CD4-positive, alpha-beta T cell (primary cell): ENCODE results near the gene NR2F1. TPM values are rescaled to one million over a fixed set of nuclear protein-coding genes. Genes with fewer than 3 reads are reported as not detected.

Experiments used
- ATAC-seq: fragments of 200-7000 bp; cut with Tn5 transposase; one replicate; pipeline ENCODE4 v1.10.0; 2022; ENCODE audit warnings: mild to moderate bottlenecking; ENCODE audit not compliant: poor library complexity
- CTCF ChIA-PET: fragments of 350-600 bp; sonication (Branson Sonifier 250); formaldehyde crosslinking; loops from one replicate; lab custom pipeline; 2021; ENCODE audit warnings: antibody characterized with exemption, inconsistent platforms; lab: Charles Lee
- POLR2A ChIA-PET: fragments of 350-600 bp; sonication (Branson Sonifier 250); formaldehyde crosslinking; loops from one replicate; lab custom pipeline; 2021; ENCODE audit warnings: antibody characterized with exemption, inconsistent platforms; lab: Charles Lee
- DNase-seq, 14 experiments: peaks; one replicate each; pipeline ENCODE4 v3.0.0-alpha.2; 2013 to 2020; ENCODE audit warnings: mixed read lengths in 2 of 14
- H3K27ac ChIP-seq, 2 donors: one replicate each; pipeline versions ENCODE4 v1.5.1 to v1.7.0; 2013; ENCODE audit warnings: low read length in 2 of 2, low read depth in 1 of 2, mild to moderate bottlenecking in 1 of 2
- H3K27me3 ChIP-seq, 2 experiments: 1 replicate in 1 of 2; 2 replicates in 1 of 2; pipeline versions ENCODE4 v1.6.1 to v1.7.0; 2013; ENCODE audit warnings: low read length in 2 of 2, control low read depth in 1 of 2, mild to moderate bottlenecking in 1 of 2, moderate library complexity in 1 of 2; ENCODE audit not compliant: insufficient read depth in 2 of 2, control insufficient read depth in 1 of 2
- H3K36me3 ChIP-seq: one replicate; pipeline ENCODE4 v1.6.1; 2013; ENCODE audit warnings: low read length, control low read depth; ENCODE audit not compliant: insufficient read depth
- H3K4me1 ChIP-seq: one replicate; pipeline ENCODE4 v1.6.1; 2013; ENCODE audit warnings: low read length, control low read depth; ENCODE audit not compliant: insufficient read depth
- H3K4me3 ChIP-seq: one replicate; pipeline ENCODE4 v1.5.1; 2013; ENCODE audit warnings: mild to moderate bottlenecking, low read length, moderate library complexity
- H3K9me3 ChIP-seq, 2 experiments: 1 replicate in 1 of 2; 2 replicates in 1 of 2; pipeline versions ENCODE4 v1.6.1 to v1.7.0; 2013; ENCODE audit warnings: low read length in 2 of 2, mild to moderate bottlenecking in 2 of 2, control low read depth in 1 of 2, moderate library complexity in 1 of 2; ENCODE audit not compliant: control insufficient read depth in 1 of 2, insufficient read depth in 1 of 2
- H3K27ac Mint-ChIP-seq: one replicate; pipeline ENCODE4 v1.8.0; 2020; ENCODE audit warnings: mixed read lengths
- H3K27me3 Mint-ChIP-seq: one replicate; pipeline ENCODE4 v1.8.0; 2021; ENCODE audit warnings: mixed read lengths
- H3K36me3 Mint-ChIP-seq: one replicate; pipeline ENCODE4 v1.8.0; 2021; ENCODE audit warnings: low read depth, mixed read lengths
- H3K4me1 Mint-ChIP-seq: one replicate; pipeline ENCODE4 v1.8.0; 2021; ENCODE audit warnings: low read depth, mixed read lengths
- H3K4me3 Mint-ChIP-seq: one replicate; pipeline ENCODE4 v1.8.0; 2020; ENCODE audit warnings: mild to moderate bottlenecking, mixed read lengths
- H3K9me3 Mint-ChIP-seq: one replicate; pipeline ENCODE4 v1.8.0; 2020; ENCODE audit warnings: mixed read lengths
- intact Hi-C, 2 experiments: fragments of 100-400 bp; cut with DNase I in 1 of 2; cut with micrococcal nuclease in 1 of 2; formaldehyde crosslinking; loops; one replicate each; pipeline versions ENCODE4 v1.15.1 to v1.9.0; 2023 to 2025; cut with DNase I, micrococcal nuclease
- total RNA-seq, 174 experiments: library from RNA in 2 of 174; stranded (reverse) in 2 of 174; gene quantifications; one replicate each; pipeline ENCODE4 v1.2.3 and lab custom pipeline; 2021 to 2026
- TF ChIP-seq, protein P1 (sequence below): fragments of 200-600 bp; IDR thresholded peaks from one replicate; pipeline ENCODE4 v1.8.0; 2022; ENCODE audit warnings: antibody characterized with exemption, mild to moderate bottlenecking

The NR2F1 gene
- total RNA-seq, 2 experiments from 2014 or later = not detected

GRCh38 chr5:93584596-93585040 is 1.6 kb downstream of the NR2F1 start:
- no peak overlapping the region for H3K4me3 Mint-ChIP-seq
- ChIA-PET CTCF (no interaction called here), POLR2A (interaction anchor here (0.7 kb wide), 1 partner anchor 254 kb away, joined by 3 read pairs; no protein-coding TSS in a partner anchor)
- Histone ChIP-seq H3K36me3 (no peaks in the 10 kb centered on the region), H3K27me3 (peaks cover 66 to 79% of the 10 kb centered on the region in 2 experiments), H3K4me3 (no peak overlapping the region), H3K27ac (no peak overlapping the region), H3K9me3 (peaks cover 0 to 44% of the 10 kb centered on the region in 2 experiments), H3K4me1 (peaks cover 52% of the 10 kb centered on the region)
- H3K4me1 Mint-ChIP-seq = peaks cover 29% of the 10 kb centered on the region
- no peak overlapping the region for H3K27ac Mint-ChIP-seq
- ATAC-seq = no peak
- no peaks in the 10 kb centered on the region for H3K36me3 Mint-ChIP-seq
- H3K9me3 Mint-ChIP-seq = no peaks in the 10 kb centered on the region
- DNase-seq = no peak
- TF ChIP-seq, protein P1, sequence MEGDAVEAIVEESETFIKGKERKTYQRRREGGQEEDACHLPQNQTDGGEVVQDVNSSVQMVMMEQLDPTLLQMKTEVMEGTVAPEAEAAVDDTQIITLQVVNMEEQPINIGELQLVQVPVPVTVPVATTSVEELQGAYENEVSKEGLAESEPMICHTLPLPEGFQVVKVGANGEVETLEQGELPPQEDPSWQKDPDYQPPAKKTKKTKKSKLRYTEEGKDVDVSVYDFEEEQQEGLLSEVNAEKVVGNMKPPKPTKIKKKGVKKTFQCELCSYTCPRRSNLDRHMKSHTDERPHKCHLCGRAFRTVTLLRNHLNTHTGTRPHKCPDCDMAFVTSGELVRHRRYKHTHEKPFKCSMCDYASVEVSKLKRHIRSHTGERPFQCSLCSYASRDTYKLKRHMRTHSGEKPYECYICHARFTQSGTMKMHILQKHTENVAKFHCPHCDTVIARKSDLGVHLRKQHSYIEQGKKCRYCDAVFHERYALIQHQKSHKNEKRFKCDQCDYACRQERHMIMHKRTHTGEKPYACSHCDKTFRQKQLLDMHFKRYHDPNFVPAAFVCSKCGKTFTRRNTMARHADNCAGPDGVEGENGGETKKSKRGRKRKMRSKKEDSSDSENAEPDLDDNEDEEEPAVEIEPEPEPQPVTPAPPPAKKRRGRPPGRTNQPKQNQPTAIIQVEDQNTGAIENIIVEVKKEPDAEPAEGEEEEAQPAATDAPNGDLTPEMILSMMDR = no peak
- H3K27me3 Mint-ChIP-seq = peaks cover 59% of the 10 kb centered on the region
- intact Hi-C loops = loop anchor here (5.0 kb wide), 2 partner anchors 33 to 1153 kb away; no protein-coding TSS in a partner anchor

DNA sequence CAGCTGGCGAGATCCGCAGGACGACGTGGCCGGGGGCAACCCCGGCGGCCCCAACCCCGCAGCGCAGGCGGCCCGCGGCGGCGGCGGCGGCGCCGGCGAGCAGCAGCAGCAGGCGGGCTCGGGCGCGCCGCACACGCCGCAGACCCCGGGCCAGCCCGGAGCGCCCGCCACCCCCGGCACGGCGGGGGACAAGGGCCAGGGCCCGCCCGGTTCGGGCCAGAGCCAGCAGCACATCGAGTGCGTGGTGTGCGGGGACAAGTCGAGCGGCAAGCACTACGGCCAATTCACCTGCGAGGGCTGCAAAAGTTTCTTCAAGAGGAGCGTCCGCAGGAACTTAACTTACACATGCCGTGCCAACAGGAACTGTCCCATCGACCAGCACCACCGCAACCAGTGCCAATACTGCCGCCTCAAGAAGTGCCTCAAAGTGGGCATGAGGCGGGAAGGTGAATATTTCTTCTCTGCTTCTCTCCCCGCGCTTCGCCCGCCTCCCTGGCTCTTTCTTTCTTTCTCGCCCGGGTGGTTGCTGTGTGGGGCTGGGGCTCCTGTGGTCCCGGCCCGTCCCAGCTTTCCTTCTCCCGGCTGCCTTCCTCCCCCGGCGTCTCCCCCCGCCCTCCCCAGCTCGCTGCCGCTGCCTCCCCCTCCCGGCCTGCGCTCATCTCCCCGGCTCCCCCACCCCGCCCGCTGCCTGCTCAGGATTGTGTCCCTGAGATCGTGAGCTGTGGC is 2.2 kb downstream of the NR2F1 start:
- Mint-ChIP-seq H3K9me3 (no peaks in the 10 kb centered on the region), H3K4me1 (peaks cover 27% of the 10 kb centered on the region), H3K36me3 (no peaks in the 10 kb centered on the region), H3K27ac (no peak overlapping the region), H3K4me3 (peak overlapping the region; percentile 25), H3K27me3 (peaks cover 60% of the 10 kb centered on the region)
- Histone ChIP-seq H3K27ac (no peak overlapping the region), H3K36me3 (no peaks in the 10 kb centered on the region), H3K4me1 (peaks cover 46% of the 10 kb centered on the region), H3K4me3 (no peak overlapping the region), H3K27me3 (peaks cover 66 to 79% of the 10 kb centered on the region in 2 experiments), H3K9me3 (peaks cover 0 to 42% of the 10 kb centered on the region in 2 experiments)
- ChIA-PET POLR2A (interaction anchor here (0.7 kb wide), 1 partner anchor 254 kb away, joined by 3 read pairs; no protein-coding TSS in a partner anchor), CTCF (no interaction called here)
- ATAC-seq (no peak), DNase-seq (peak in 1 of 14 experiments; percentile 31)
- intact Hi-C loops = no loop called here
- TF ChIP-seq, protein P1 = no peak

- H3K27me3 ChIP-seq = peaks cover 63 to 79% of the 10 kb centered on the region in 2 experiments
- no peak overlapping the region for H3K4me3 ChIP-seq
- no peak for DNase-seq
- Mint-ChIP-seq H3K4me1 (peaks cover 20% of the 10 kb centered on the region), H3K9me3 (no peaks in the 10 kb centered on the region), H3K27me3 (peaks cover 60% of the 10 kb centered on the region), H3K36me3 (no peaks in the 10 kb centered on the region), H3K27ac (no peak overlapping the region), H3K4me3 (peak overlapping the region; percentile 83)
- ATAC-seq = no peak
- ChIA-PET POLR2A (no interaction called here), CTCF (interaction anchor here (1.3 kb wide), 1 partner anchor 25 kb away, joined by 3 read pairs; no protein-coding TSS in a partner anchor)
- TF ChIP-seq, protein P1 = no peak
- intact Hi-C loops = no loop called here
- peaks cover 0 to 36% of the 10 kb centered on the region in 2 experiments for H3K9me3 ChIP-seq
- no peaks in the 10 kb centered on the region for H3K36me3 ChIP-seq
- no peak overlapping the region for H3K27ac ChIP-seq
- peaks cover 40% of the 10 kb centered on the region for H3K4me1 ChIP-seq
These were observed 2.9 kb downstream of the NR2F1 start for GRCh38 chr5:93585767-93586385.
